Ovary (tissue), 3 donors: Measurements from ENCODE around the gene SCO2.

Experiments used
- CTCF ChIP-seq, 3 donors: fragments of 450-650 bp in 2 of 3; fragments of 200-600 bp in 1 of 3; IDR thresholded peaks; one replicate each; pipeline versions ENCODE4 v1.5.1 to v1.8.0; 2016 to 2022; ENCODE audit warnings: antibody characterized with exemption in 3 of 3, mild to moderate bottlenecking in 1 of 3
- POLR2A ChIP-seq: fragments of 450-650 bp; IDR thresholded peaks from one replicate; pipeline ENCODE4 v1.6.1; 2017; ENCODE audit warnings: antibody characterized with exemption, mild to moderate bottlenecking, moderate library complexity
- donor health status: DM: no; HTN: no; CAD: no.

- no peak for TF ChIP-seq CTCF (IDR thresholded peaks at IDR 0.05)
- TF ChIP-seq POLR2A = no peak
Measured at GRCh38 chr22:50505276-50505775, 20.1 kb downstream of the SCO2 start.
